ENCODE measurements around the gene PTGES2.
"Not testable (repeated sequence)": the region's sequence is repeated elsewhere in the genome, so short reads cannot be mapped to it uniquely, and the experiment has no call there.

Gene PTGES2

GRCh38 chr9:128118971-128119665, 8.4 kb downstream of the PTGES2 start:
- no peak for DNase-seq (ENCODE audit: low read depth in 1 of 2, low spot score in 1 of 2)
- in situ Hi-C loops (cut with HindIII; ENCODE audit: low pct_unique_long_range_greater_than_20kb, low sequenced_read_pairs): no loop called here
- no peak for TF ChIP-seq JUND (IDR thresholded peaks at IDR 0.05; ENCODE audit: low read depth)

- DNase-seq (ENCODE audit: low read depth in 1 of 2, low spot score in 1 of 2): no peak
- no peak for TF ChIP-seq JUND (IDR thresholded peaks at IDR 0.05; ENCODE audit: low read depth)
- in situ Hi-C loops (cut with HindIII; ENCODE audit: low pct_unique_long_range_greater_than_20kb, low sequenced_read_pairs): no loop called here
Measured at GRCh38 chr9:128118472-128118857, 9.1 kb downstream of the PTGES2 start.

- peak; percentile 91 to 93 for DNase-seq (ENCODE audit: low read depth in 1 of 2, low spot score in 1 of 2)
- no peak for TF ChIP-seq JUND (IDR thresholded peaks at IDR 0.05; ENCODE audit: low read depth)
- in situ Hi-C loops (cut with HindIII; ENCODE audit: low pct_unique_long_range_greater_than_20kb, low sequenced_read_pairs): no loop called here
Measured at GRCh38 chr9:128117613-128118471, 9.7 kb downstream of the PTGES2 start.

- in situ Hi-C loops (cut with HindIII; ENCODE audit: low pct_unique_long_range_greater_than_20kb, low sequenced_read_pairs): no loop called here
- peak in 1 of 2 experiments; percentile 60 for DNase-seq (ENCODE audit: low read depth in 1 of 2, low spot score in 1 of 2)
- TF ChIP-seq JUND (IDR thresholded peaks at IDR 0.05; ENCODE audit: low read depth): no peak
Measured at GRCh38 chr9:128116104-128117083, 11.1 kb downstream of the PTGES2 start.

- TF ChIP-seq JUND (IDR thresholded peaks at IDR 0.05; ENCODE audit: low read depth): no peak
- DNase-seq (ENCODE audit: low read depth in 1 of 2, low spot score in 1 of 2): no peak
- in situ Hi-C loops (cut with HindIII; ENCODE audit: low pct_unique_long_range_greater_than_20kb, low sequenced_read_pairs): no loop called here
Measured at GRCh38 chr9:128115187-128116103, 12.1 kb downstream of the PTGES2 start.

- in situ Hi-C loops (cut with HindIII; ENCODE audit: low pct_unique_long_range_greater_than_20kb, low sequenced_read_pairs): no loop called here
- no peak for TF ChIP-seq JUND (IDR thresholded peaks at IDR 0.05; ENCODE audit: low read depth)
Measured at GRCh38 chr9:128114326-128115186, 13.0 kb downstream of the PTGES2 start.

GRCh38 chr9:128113526-128114325, 13.8 kb downstream of the PTGES2 start:
- in situ Hi-C loops (cut with HindIII; ENCODE audit: low pct_unique_long_range_greater_than_20kb, low sequenced_read_pairs): no loop called here
- TF ChIP-seq JUND (IDR thresholded peaks at IDR 0.05; ENCODE audit: low read depth): no peak
- DNase-seq (ENCODE audit: low read depth in 1 of 2, low spot score in 1 of 2): no peak

More at GRCh38 chr9:128114326-128115186, 13.0 kb downstream of the PTGES2 start:
- DNase-seq (ENCODE audit: low read depth in 1 of 2, low spot score in 1 of 2): no peak

- in situ Hi-C loops (cut with HindIII; ENCODE audit: low pct_unique_long_range_greater_than_20kb, low sequenced_read_pairs); DNase-seq (ENCODE audit: low read depth in 1 of 2, low spot score in 1 of 2): not testable (repeated sequence)
Measured at GRCh38 chr9:128111726-128112125, 15.8 kb downstream of the PTGES2 start.

GRCh38 chr9:128109050-128109709, 18.3 kb downstream of the PTGES2 start:
- no peak for TF ChIP-seq JUND (IDR thresholded peaks at IDR 0.05; ENCODE audit: low read depth)
- in situ Hi-C loops (cut with HindIII; ENCODE audit: low pct_unique_long_range_greater_than_20kb, low sequenced_read_pairs): no loop called here
- no peak for DNase-seq (ENCODE audit: low read depth in 1 of 2, low spot score in 1 of 2)
